ENCODE data around the gene CHRNA1. TPM values are rescaled to one million over a fixed set of nuclear protein-coding genes. Genes with fewer than 3 reads are reported as not detected.

The CHRNA1 gene
- not detected in 2 replicates for total RNA-seq

DNA sequence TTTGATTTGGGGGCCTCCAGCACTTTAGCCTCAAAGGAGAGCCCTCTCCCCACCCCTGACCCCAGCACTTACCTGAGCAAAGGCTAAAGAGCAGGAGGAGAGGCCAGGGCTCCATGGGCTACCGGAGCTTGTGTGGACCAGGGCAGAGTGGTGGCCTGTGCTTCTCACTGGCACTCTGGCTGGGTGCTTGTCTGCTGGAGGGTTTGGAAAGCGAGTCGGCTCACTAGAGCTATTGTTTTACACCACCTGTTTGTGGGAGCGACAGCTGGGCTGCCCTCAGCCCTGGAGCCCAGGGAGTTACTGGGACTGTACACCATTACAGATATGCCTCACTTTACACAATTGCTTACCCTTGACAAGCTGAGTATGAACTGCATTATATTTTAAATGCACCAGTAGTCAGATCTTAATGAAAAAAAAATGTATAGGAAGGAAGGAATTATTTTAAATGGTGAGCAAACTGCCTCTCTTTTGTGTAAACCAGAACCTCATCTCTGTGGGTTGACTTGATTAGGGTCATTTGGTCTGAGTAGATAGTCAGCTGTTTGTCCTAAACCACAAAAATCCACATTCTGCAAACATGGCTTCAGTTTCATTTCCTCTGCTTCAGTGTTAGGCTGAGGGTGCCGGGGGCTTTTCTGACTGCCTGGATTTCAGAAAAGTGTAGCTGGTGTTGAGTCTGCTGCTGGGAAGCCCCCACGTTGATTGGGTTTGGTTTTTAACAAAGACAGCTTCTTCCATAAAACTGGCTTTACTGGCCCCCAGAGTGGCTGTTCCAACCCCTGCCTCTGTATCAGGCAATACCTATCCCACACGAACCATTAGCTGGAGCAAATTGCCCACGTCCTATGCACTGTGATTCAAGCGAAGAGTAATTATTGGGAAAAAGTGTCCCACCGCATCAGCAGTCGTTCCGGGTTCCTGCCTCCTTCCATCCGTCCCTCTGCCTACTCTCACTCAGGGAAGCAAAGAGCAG is at the start of gene CHRNA1:
TSS of gene CHRNA1 (minus strand) at position 193 of the 976 bp plus-strand sequence. CDS start at position 115, 78 bp downstream.

Other genes starting within 250 kb of the CHRNA1 start
- 12.2 and 40.3 TPM in 2 replicates for gene WIPF1, start 166.7 kb downstream of the CHRNA1 start, total RNA-seq
- 47.6 and 59.2 TPM in 2 replicates for gene CHN1, start 240.9 kb upstream of the CHRNA1 start, total RNA-seq